ENCODE data around the gene SESTD1. TPM values are rescaled to one million over a fixed set of nuclear protein-coding genes. Genes with fewer than 3 reads are reported as not detected.

SESTD1 gene
- total and polyA plus RNA-seq, 8 donors: 36.0 to 76.9 (median 49.7) TPM

GRCh38 chr2:179177694-179178093 is 86.9 kb downstream of the SESTD1 start:
- no peaks in the 10 kb centered on the region for H3K9me3 ChIP-seq
- no peak overlapping the region for H3K4me3 ChIP-seq
- DNase-seq (no peak), ATAC-seq (no peak)
- no peak for TF ChIP-seq CTCF (IDR thresholded peaks at IDR 0.05)
- H3K27ac ChIP-seq: no peak overlapping the region
- intact Hi-C loops (cut with DNase I): no loop called here
- peaks cover 0 to 2% of the 10 kb centered on the region in 2 donors for H3K4me1 ChIP-seq
- H3K36me3 ChIP-seq: peaks cover 0 to 22% of the 10 kb centered on the region in 2 donors
- H3K27me3 ChIP-seq: no peaks in the 10 kb centered on the region

GRCh38 chr2:179174240-179174639 is 90.4 kb downstream of the SESTD1 start:
- intact Hi-C loops (cut with DNase I): no loop called here
- peaks cover 0 to 8% of the 10 kb centered on the region in 2 donors for H3K4me1 ChIP-seq
- H3K27me3 ChIP-seq: no peaks in the 10 kb centered on the region
- TF ChIP-seq CTCF (IDR thresholded peaks at IDR 0.05): no peak
- H3K36me3 ChIP-seq: peaks cover 0 to 13% of the 10 kb centered on the region in 2 donors
- H3K9me3 ChIP-seq: no peaks in the 10 kb centered on the region
- DNase-seq (no peak), ATAC-seq (no peak)
- no peak overlapping the region for H3K27ac ChIP-seq
- no peak overlapping the region for H3K4me3 ChIP-seq

GRCh38 chr2:179172894-179173293 is 91.7 kb downstream of the SESTD1 start:
- DNase-seq: no peak
- Histone ChIP-seq H3K27ac (no peak overlapping the region), H3K4me1 (peaks cover 0 to 8% of the 10 kb centered on the region in 2 donors), H3K36me3 (peaks cover 0 to 18% of the 10 kb centered on the region in 2 donors), H3K27me3 (no peaks in the 10 kb centered on the region), H3K9me3 (no peaks in the 10 kb centered on the region), H3K4me3 (no peak overlapping the region)
- no peak for ATAC-seq
- intact Hi-C loops (cut with DNase I): no loop called here
- no peak for TF ChIP-seq CTCF (IDR thresholded peaks at IDR 0.05)

GRCh38 chr2:179171371-179171770 is 93.3 kb downstream of the SESTD1 start:
- intact Hi-C loops (cut with DNase I): no loop called here
- no peaks in the 10 kb centered on the region for H3K9me3 ChIP-seq

GRCh38 chr2:179170901-179171300 is 93.7 kb downstream of the SESTD1 start:
- H3K9me3 ChIP-seq: no peaks in the 10 kb centered on the region
- no peak for TF ChIP-seq CTCF (IDR thresholded peaks at IDR 0.05)
- no peak overlapping the region for H3K4me3 ChIP-seq
- ATAC-seq (no peak), DNase-seq (no peak)
- no peaks in the 10 kb centered on the region for H3K27me3 ChIP-seq
- H3K27ac ChIP-seq: no peak overlapping the region
- peaks cover 0 to 14% of the 10 kb centered on the region in 2 donors for H3K36me3 ChIP-seq
- intact Hi-C loops (cut with DNase I): no loop called here
- H3K4me1 ChIP-seq: peaks cover 0 to 5% of the 10 kb centered on the region in 2 donors

More at GRCh38 chr2:179171371-179171770, 93.3 kb downstream of the SESTD1 start:
- H3K27ac ChIP-seq: no peak overlapping the region
- no peak for DNase-seq
- peaks cover 0 to 18% of the 10 kb centered on the region in 2 donors for H3K36me3 ChIP-seq
- ATAC-seq: no peak
- H3K27me3 ChIP-seq: no peaks in the 10 kb centered on the region
- H3K4me1 ChIP-seq: peaks cover 0 to 5% of the 10 kb centered on the region in 2 donors
- H3K4me3 ChIP-seq: no peak overlapping the region
- TF ChIP-seq CTCF (IDR thresholded peaks at IDR 0.05): no peak
